ENCODE data around the gene FKBP14.

DNA sequence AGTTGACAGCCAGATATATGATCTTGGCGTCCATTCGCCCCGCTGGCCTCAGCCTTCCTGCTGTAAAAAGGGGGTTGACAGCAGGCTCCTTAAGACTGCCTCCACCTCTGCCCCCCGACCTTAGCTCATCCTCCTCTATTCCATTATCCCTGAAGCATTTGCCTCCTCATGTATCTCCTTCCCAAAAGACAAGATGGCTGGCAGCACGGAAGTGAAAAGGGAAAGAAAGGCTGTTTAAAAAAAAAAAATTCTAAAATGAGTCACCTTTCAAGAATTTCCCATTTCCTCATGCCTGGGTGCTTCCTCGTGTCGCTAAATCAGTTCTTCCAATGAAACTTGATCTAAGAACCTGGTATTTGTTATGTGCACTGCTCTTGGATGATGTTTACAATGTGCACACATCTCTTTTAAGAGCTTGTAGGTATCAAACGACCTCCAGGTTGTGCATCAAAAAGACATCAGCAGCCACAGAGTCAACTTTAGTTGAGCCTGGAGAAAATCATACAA, 38.6 kb downstream of the FKBP14 start:
- TF ChIP-seq, protein P1, sequence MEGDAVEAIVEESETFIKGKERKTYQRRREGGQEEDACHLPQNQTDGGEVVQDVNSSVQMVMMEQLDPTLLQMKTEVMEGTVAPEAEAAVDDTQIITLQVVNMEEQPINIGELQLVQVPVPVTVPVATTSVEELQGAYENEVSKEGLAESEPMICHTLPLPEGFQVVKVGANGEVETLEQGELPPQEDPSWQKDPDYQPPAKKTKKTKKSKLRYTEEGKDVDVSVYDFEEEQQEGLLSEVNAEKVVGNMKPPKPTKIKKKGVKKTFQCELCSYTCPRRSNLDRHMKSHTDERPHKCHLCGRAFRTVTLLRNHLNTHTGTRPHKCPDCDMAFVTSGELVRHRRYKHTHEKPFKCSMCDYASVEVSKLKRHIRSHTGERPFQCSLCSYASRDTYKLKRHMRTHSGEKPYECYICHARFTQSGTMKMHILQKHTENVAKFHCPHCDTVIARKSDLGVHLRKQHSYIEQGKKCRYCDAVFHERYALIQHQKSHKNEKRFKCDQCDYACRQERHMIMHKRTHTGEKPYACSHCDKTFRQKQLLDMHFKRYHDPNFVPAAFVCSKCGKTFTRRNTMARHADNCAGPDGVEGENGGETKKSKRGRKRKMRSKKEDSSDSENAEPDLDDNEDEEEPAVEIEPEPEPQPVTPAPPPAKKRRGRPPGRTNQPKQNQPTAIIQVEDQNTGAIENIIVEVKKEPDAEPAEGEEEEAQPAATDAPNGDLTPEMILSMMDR (IDR thresholded peaks at IDR 0.05) = no peak
- peak in 1 of 2 donors; percentile 22 for TF ChIP-seq POLR2A (IDR thresholded peaks at IDR 0.05)

Data from tibial nerve (tissue), 3 donors.